ENCODE measurements around the gene SEC14L5.

SEC14L5 gene

GRCh38 chr16:5060073-5060641, 102.0 kb downstream of the SEC14L5 start:
- TF ChIP-seq, protein P1, sequence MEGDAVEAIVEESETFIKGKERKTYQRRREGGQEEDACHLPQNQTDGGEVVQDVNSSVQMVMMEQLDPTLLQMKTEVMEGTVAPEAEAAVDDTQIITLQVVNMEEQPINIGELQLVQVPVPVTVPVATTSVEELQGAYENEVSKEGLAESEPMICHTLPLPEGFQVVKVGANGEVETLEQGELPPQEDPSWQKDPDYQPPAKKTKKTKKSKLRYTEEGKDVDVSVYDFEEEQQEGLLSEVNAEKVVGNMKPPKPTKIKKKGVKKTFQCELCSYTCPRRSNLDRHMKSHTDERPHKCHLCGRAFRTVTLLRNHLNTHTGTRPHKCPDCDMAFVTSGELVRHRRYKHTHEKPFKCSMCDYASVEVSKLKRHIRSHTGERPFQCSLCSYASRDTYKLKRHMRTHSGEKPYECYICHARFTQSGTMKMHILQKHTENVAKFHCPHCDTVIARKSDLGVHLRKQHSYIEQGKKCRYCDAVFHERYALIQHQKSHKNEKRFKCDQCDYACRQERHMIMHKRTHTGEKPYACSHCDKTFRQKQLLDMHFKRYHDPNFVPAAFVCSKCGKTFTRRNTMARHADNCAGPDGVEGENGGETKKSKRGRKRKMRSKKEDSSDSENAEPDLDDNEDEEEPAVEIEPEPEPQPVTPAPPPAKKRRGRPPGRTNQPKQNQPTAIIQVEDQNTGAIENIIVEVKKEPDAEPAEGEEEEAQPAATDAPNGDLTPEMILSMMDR (conservative IDR thresholded peaks at IDR 0.05; ENCODE audit: control insufficient read depth, insufficient read depth, low read depth, low read length): no peak
- no peak overlapping the region for H3K4me3 ChIP-seq (ENCODE audit: control insufficient read depth, low read depth, low read length)
- no peak for DNase-seq (ENCODE audit: low read depth)

DNA sequence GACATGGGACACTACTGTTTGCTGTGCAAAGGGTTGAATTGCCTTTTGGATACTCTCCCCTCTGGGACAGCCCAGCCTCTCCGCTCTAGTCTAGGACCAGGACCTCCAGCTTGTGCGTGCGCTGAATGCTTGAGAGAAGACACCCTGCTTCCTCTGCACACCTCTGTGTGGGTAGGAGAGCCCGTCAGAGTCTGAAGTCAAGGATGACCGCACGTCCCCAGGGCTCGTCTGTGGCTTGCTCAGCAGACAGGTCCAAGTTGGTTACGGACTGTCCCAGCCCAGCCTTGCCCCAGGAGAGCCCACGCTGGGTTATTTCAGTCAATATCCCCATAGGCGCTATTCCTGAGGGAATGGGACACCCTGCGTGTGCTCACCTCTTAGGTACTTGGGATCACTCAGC, 103.9 kb downstream of the SEC14L5 start:
- TF ChIP-seq, protein P1 (conservative IDR thresholded peaks at IDR 0.05; ENCODE audit: control insufficient read depth, insufficient read depth, low read depth, low read length): no peak
- no peak for DNase-seq (ENCODE audit: low read depth)
- H3K4me3 ChIP-seq (ENCODE audit: control insufficient read depth, low read depth, low read length): no peak overlapping the region

GRCh38 chr16:5062790-5063765, 104.9 kb downstream of the SEC14L5 start:
- H3K4me3 ChIP-seq (ENCODE audit: control insufficient read depth, low read depth, low read length): no peak overlapping the region
- TF ChIP-seq, protein P1 (conservative IDR thresholded peaks at IDR 0.05; ENCODE audit: control insufficient read depth, insufficient read depth, low read depth, low read length): no peak

DNA sequence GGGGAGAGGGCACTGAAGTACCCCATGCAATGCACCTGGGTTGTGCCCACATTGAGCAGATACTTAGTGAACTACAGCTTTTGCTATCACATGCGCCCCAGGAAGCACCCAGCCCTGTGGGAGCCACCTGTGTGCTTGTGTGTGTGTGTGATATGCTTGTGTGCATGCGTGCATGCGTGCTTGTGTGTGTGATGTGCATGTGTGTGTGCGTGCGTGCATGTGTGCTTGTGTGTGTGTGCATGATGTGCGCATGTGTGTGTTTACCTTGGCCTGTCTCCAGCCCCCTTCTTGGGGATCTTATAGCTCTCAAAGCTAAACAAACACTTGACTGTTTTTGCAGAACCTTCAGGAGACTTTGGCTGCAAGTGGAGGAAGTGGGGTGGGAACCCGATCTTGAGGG, 106.8 kb downstream of the SEC14L5 start:
- no peak for DNase-seq (ENCODE audit: low read depth)
- TF ChIP-seq, protein P1 (conservative IDR thresholded peaks at IDR 0.05; ENCODE audit: control insufficient read depth, insufficient read depth, low read depth, low read length): no peak
- H3K4me3 ChIP-seq (ENCODE audit: control insufficient read depth, low read depth, low read length): no peak overlapping the region

More at GRCh38 chr16:5062790-5063765, 104.9 kb downstream of the SEC14L5 start:
- no peak for DNase-seq (ENCODE audit: low read depth)

DNA sequence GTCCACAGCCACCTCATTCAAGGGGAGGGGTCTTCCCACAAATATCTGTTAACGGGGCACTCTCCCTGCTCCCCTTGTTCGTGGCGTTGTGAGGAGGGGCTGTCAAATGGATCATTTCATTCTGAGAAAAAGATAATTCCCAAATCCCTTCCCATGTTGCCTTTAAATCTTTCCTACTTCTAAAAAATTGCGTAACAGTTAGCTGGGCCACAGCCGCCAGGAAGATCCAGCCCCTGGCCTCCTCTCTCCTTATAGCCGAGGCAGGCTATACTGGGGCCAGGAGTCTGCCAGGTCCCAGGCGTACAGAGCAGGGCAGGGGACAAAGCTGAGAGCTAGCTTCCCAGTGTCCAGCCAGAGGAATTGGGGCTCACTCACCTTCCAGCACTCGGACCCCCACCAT, 107.2 kb downstream of the SEC14L5 start:
- TF ChIP-seq, protein P1 (conservative IDR thresholded peaks at IDR 0.05; ENCODE audit: control insufficient read depth, insufficient read depth, low read depth, low read length): no peak
- DNase-seq (ENCODE audit: low read depth): no peak
- H3K4me3 ChIP-seq (ENCODE audit: control insufficient read depth, low read depth, low read length): no peak overlapping the region

DNA sequence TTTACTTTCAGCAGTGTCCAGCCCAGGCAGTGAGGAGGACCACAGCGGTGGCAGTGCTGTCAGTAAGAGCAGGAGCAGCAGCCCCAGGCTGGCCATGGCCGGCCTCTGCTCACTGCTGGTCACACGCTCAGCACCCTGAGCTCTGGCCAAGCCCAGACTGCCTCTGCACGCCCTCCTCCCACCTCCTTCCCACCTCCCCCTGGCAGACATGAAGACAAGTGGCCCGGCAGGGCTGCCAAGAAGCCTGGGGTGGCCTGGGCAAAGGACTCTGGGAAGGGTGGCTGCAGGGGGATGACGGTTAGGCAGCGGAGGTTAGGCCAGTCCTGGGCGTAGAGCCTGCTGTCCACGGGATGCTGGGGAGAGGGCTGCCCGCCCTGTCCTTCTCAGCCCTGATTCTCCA, 107.7 kb downstream of the SEC14L5 start, which contains the start of gene C16orf89:
Gene C16orf89, minus strand, starts transcription at position 144 of the 400 bp plus-strand sequence. Its CDS starts 48 bp downstream, at position 96.
- no peak within 1 kb of the TSS for H3K4me3 ChIP-seq (ENCODE audit: control insufficient read depth, low read depth, low read length)
- no peak for DNase-seq (ENCODE audit: low read depth)
- TF ChIP-seq, protein P1 (conservative IDR thresholded peaks at IDR 0.05; ENCODE audit: control insufficient read depth, insufficient read depth, low read depth, low read length): no peak
